ENCODE measurements around the gene FYB1. TPM values are rescaled to one million over a fixed set of nuclear protein-coding genes. Genes with fewer than 3 reads are reported as not detected.

FYB1 gene
- total RNA-seq, 2 donors from 2014 or later, result not detected

DNA sequence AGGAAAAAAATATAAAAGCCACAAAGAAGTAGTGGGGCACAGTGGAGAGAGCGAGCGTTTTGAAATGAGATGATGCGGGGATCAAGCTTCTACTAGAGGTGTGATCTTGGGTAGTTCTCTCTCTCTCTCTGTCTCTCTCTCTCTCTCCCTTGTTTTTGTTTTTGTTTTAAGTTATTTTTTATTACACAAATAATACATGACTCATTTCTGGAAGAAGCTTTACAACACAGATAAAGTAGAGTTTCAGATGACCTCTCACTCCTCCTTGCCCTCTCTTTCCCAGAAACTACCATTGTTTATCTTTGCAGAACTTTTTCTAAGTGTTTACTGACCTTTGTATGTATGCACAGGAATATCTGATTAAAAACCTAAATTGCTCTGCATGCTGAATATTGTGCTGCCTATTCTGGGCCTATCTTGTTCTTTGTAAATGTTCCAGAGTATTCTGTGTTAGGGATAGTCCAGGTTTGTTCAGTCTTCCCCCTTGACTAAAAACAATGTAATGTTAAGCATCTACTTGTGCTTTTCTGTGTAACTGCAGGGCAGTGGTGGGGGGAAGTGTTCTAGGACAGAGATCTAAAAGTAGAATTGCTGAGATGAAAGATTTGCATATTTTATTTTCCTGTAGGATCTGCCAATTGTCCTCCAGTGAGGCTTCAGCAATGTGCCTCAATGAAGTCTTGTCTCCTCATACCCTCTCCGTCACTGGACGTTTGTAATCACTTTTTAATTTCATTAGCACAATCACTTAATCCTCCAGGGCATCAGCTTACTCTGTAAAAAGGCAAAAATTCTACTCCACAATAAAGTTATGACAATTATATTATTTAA is 52.0 kb downstream of the FYB1 start:
- no peaks in the 10 kb centered on the region for H3K27me3 Mint-ChIP-seq (ENCODE audit: insufficient read depth)
- H3K36me3 Mint-ChIP-seq (ENCODE audit: low read depth), result no peaks in the 10 kb centered on the region
- H3K36me3 ChIP-seq (ENCODE audit: control insufficient read depth, insufficient read depth, low read length), result no peaks in the 10 kb centered on the region
- H3K9me3 ChIP-seq (ENCODE audit: control insufficient read depth, low read length), result no peaks in the 10 kb centered on the region
- no peak overlapping the region for H3K4me3 Mint-ChIP-seq
- H3K27ac Mint-ChIP-seq, result no peak overlapping the region
- no peaks in the 10 kb centered on the region for H3K9me3 Mint-ChIP-seq
- no peak for DNase-seq
- 86 to 89% methylated on average over 2 to 5 of the region's 5 CpGs for WGBS, 2 experiments (ENCODE audit: insufficient coverage in 1 of 2, insufficient read length in 1 of 2)
- no peaks in the 10 kb centered on the region for H3K27me3 ChIP-seq (ENCODE audit: control insufficient read depth, insufficient read depth, low read length, poor library complexity, severe bottlenecking)
- H3K9ac ChIP-seq (ENCODE audit: extremely low read depth, low read length, poor library complexity, severe bottlenecking), result no peak overlapping the region
- H3K4me1 Mint-ChIP-seq, result no peaks in the 10 kb centered on the region
- H3K27ac ChIP-seq (ENCODE audit: low read depth, low read length), result no peak overlapping the region
- H3K4me3 ChIP-seq (ENCODE audit: low read length), result no peak overlapping the region
- H3K4me1 ChIP-seq (ENCODE audit: control insufficient read depth, insufficient read depth, low read length), result no peaks in the 10 kb centered on the region
- no peak for TF ChIP-seq CTCF (conservative IDR thresholded peaks at IDR 0.05)

DNA sequence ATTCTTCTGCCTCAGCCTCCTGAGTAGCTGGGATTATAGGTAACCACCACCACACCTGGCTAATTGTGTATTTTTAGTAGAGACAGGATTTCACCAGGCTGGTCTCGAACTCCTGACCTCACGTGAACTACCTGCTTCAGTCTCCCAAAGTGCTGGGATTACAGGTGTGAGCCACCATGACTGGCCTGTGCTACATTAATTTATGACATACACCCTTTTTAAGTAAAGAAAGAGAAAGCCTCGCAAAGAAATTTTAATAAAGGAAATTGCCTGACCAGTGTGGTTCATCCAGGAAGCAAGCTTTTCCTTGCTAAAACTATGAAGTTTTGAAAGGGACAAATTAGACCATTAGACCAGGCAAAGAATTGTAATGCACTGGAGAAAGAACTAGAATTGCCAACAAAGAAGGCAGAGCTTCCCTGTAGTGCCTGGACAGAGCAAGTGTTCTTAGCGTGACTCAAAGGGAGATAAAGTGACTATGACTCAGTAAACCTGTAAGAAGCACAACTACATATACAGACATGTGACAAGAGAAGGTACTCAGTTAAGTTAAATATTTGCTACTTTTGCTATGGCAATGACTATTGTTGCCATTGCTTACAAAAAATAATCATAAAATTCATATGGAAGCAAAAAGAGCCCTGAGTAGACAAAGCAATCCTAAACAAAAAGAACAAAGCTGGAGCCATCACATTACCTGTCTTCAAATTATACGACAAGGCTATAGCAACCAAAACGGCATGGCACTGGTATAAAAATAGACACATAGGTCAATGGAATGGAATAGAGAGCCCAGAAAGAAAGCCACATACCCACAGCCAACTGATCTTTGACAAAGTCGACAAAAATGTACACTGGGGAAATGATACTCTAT is 54.6 kb downstream of the FYB1 start:
- no peak overlapping the region for H3K27ac ChIP-seq (ENCODE audit: low read depth, low read length)
- no peaks in the 10 kb centered on the region for H3K36me3 ChIP-seq (ENCODE audit: control insufficient read depth, insufficient read depth, low read length)
- no peak overlapping the region for H3K4me3 ChIP-seq (ENCODE audit: low read length)
- TF ChIP-seq CTCF (conservative IDR thresholded peaks at IDR 0.05), result no peak
- no peaks in the 10 kb centered on the region for H3K36me3 Mint-ChIP-seq (ENCODE audit: low read depth)
- no peak overlapping the region for H3K27ac Mint-ChIP-seq
- H3K9me3 Mint-ChIP-seq, result no peaks in the 10 kb centered on the region
- H3K9ac ChIP-seq (ENCODE audit: extremely low read depth, low read length, poor library complexity, severe bottlenecking), result no peak overlapping the region
- 92 to 93% methylated on average over 5 to 7 of the region's 7 CpGs for WGBS, 2 experiments (ENCODE audit: insufficient coverage in 1 of 2, insufficient read length in 1 of 2)
- DNase-seq, result no peak
- no peaks in the 10 kb centered on the region for H3K27me3 Mint-ChIP-seq (ENCODE audit: insufficient read depth)
- no peaks in the 10 kb centered on the region for H3K4me1 ChIP-seq (ENCODE audit: control insufficient read depth, insufficient read depth, low read length)
- H3K4me3 Mint-ChIP-seq, result no peak overlapping the region
- no peaks in the 10 kb centered on the region for H3K9me3 ChIP-seq (ENCODE audit: control insufficient read depth, low read length)
- H3K27me3 ChIP-seq (ENCODE audit: control insufficient read depth, insufficient read depth, low read length, poor library complexity, severe bottlenecking), result no peaks in the 10 kb centered on the region
- H3K4me1 Mint-ChIP-seq, result no peaks in the 10 kb centered on the region

- Histone ChIP-seq H3K4me3 (ENCODE audit: low read length) (no peak overlapping the region), H3K27ac (ENCODE audit: low read depth, low read length) (no peak overlapping the region), H3K27me3 (ENCODE audit: control insufficient read depth, insufficient read depth, low read length, poor library complexity, severe bottlenecking) (no peaks in the 10 kb centered on the region), H3K4me1 (ENCODE audit: control insufficient read depth, insufficient read depth, low read length) (no peaks in the 10 kb centered on the region), H3K9ac (ENCODE audit: extremely low read depth, low read length, poor library complexity, severe bottlenecking) (no peak overlapping the region), H3K36me3 (ENCODE audit: control insufficient read depth, insufficient read depth, low read length) (no peaks in the 10 kb centered on the region), H3K9me3 (ENCODE audit: control insufficient read depth, low read length) (no peaks in the 10 kb centered on the region)
- Mint-ChIP-seq H3K36me3 (ENCODE audit: low read depth) (no peaks in the 10 kb centered on the region), H3K9me3 (no peaks in the 10 kb centered on the region), H3K4me1 (no peaks in the 10 kb centered on the region), H3K27me3 (ENCODE audit: insufficient read depth) (no peaks in the 10 kb centered on the region), H3K4me3 (no peak overlapping the region), H3K27ac (no peak overlapping the region)
- no peak for TF ChIP-seq CTCF (conservative IDR thresholded peaks at IDR 0.05)
- WGBS, 2 experiments (ENCODE audit: insufficient coverage in 1 of 2, insufficient read length in 1 of 2), result 76 to 80% methylated on average over 1 of the region's 1 CpG
- no peak for DNase-seq
Observed at GRCh38 chr5:39164016-39164415, 55.3 kb downstream of the FYB1 start.
